ENCODE results near the gene TMEM202.

DNA sequence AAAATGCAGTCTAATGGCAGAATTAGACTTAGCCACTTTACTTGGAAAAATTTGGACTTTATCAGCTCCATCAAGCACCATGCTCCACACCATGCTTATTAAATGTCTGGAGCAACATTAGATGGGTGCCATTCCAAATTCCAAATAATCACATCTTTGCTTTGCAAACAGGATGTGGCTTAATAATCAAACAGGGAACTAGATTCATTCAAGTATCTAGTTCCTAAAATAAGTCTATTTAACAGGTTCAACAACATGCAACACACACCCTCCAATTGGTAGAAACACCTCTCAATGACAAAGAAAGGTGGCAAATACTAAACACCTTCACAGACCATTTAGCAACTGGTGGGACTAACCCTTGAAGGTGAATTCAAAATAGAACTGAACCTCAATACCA lies 25.7 kb upstream of the TMEM202 start:
- TF ChIP-seq, protein P1, sequence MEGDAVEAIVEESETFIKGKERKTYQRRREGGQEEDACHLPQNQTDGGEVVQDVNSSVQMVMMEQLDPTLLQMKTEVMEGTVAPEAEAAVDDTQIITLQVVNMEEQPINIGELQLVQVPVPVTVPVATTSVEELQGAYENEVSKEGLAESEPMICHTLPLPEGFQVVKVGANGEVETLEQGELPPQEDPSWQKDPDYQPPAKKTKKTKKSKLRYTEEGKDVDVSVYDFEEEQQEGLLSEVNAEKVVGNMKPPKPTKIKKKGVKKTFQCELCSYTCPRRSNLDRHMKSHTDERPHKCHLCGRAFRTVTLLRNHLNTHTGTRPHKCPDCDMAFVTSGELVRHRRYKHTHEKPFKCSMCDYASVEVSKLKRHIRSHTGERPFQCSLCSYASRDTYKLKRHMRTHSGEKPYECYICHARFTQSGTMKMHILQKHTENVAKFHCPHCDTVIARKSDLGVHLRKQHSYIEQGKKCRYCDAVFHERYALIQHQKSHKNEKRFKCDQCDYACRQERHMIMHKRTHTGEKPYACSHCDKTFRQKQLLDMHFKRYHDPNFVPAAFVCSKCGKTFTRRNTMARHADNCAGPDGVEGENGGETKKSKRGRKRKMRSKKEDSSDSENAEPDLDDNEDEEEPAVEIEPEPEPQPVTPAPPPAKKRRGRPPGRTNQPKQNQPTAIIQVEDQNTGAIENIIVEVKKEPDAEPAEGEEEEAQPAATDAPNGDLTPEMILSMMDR (conservative IDR thresholded peaks at IDR 0.05; ENCODE audit: low read length), result no peak
- TF ChIP-seq EZH2phosphoT487 (IDR thresholded peaks at IDR 0.05; ENCODE audit: borderline replicate concordance, low read depth, low read length), result no peak
